HG03039 (cell line): Measurements from ENCODE around the gene SNX5.

Experiments
- ATAC-seq: cut with Tn5 transposase; IDR thresholded peaks from one replicate; pipeline ENCODE4 v1.9.1; 2021; ENCODE audit warnings: mild to moderate bottlenecking, moderate library complexity; ENCODE audit not compliant: unreplicated experiment

The SNX5 gene

GRCh38 chr20:17921774-17922173 lies 46.8 kb downstream of the SNX5 start:
- no peak for ATAC-seq

GRCh38 chr20:17919149-17919548 lies 49.4 kb downstream of the SNX5 start:
- ATAC-seq = no peak

- ATAC-seq = no peak
These were observed 50.6 kb downstream of the SNX5 start for GRCh38 chr20:17917832-17918618.

GRCh38 chr20:17916433-17916891 lies 52.1 kb downstream of the SNX5 start:
- no peak for ATAC-seq

GRCh38 chr20:17914957-17915356 lies 53.6 kb downstream of the SNX5 start:
- ATAC-seq = no peak

GRCh38 chr20:17912916-17913315 lies 55.7 kb downstream of the SNX5 start:
- ATAC-seq = no peak

- ATAC-seq = no peak
These were observed 56.7 kb downstream of the SNX5 start for GRCh38 chr20:17911927-17912326.

GRCh38 chr20:17910828-17911294 lies 57.7 kb downstream of the SNX5 start:
- ATAC-seq = no peak

- ATAC-seq = no peak
These were observed 58.7 kb downstream of the SNX5 start for GRCh38 chr20:17909869-17910321.

- no peak for ATAC-seq
These were observed 63.0 kb downstream of the SNX5 start for GRCh38 chr20:17905544-17905943.

GRCh38 chr20:17904027-17904426 lies 64.6 kb downstream of the SNX5 start:
- ATAC-seq = peak; percentile 51

- ATAC-seq = no peak
These were observed 66.0 kb downstream of the SNX5 start for GRCh38 chr20:17902531-17903083.

GRCh38 chr20:17901971-17902370 lies 66.6 kb downstream of the SNX5 start:
- ATAC-seq = no peak

GRCh38 chr20:17898548-17898994 lies 70.0 kb downstream of the SNX5 start:
- ATAC-seq = no peak

- ATAC-seq = no peak
These were observed 70.9 kb downstream of the SNX5 start for GRCh38 chr20:17897566-17898307.

GRCh38 chr20:17896771-17897369 lies 71.7 kb downstream of the SNX5 start:
- peak; percentile 40 for ATAC-seq

- ATAC-seq = no peak
These were observed 72.3 kb downstream of the SNX5 start for GRCh38 chr20:17896193-17896723.

GRCh38 chr20:17895641-17896171 lies 72.9 kb downstream of the SNX5 start:
- peak; percentile 56 for ATAC-seq

GRCh38 chr20:17893445-17893844 lies 75.1 kb downstream of the SNX5 start:
- no peak for ATAC-seq

- no peak for ATAC-seq
These were observed 76.2 kb downstream of the SNX5 start for GRCh38 chr20:17892189-17892938.
